Natural killer cell (primary cell): Measurements from ENCODE around the gene RTL1. TPM values are rescaled to one million over a fixed set of nuclear protein-coding genes. Genes with fewer than 3 reads are reported as not detected.

Source experiments
- ATAC-seq, 3 donors: fragments of 150-1000 bp in 2 of 3; fragments of 200-7000 bp in 1 of 3; cut with Tn5 transposase; 1 replicate in 1 of 3; 2 replicates in 2 of 3; pipeline ENCODE4 v1.10.0; 2021; ENCODE audit warnings: mild to moderate bottlenecking in 2 of 3, moderate library complexity in 2 of 3
- DNase-seq, 2 donors: peaks; one replicate each; pipeline versions ENCODE4 v3.0.0 to v3.0.0-alpha.2; 2013 to 2021; ENCODE audit warnings: mixed read lengths in 1 of 2
- H3K27ac ChIP-seq: one replicate; pipeline ENCODE4 v1.5.1; 2013; ENCODE audit warnings: mild to moderate bottlenecking, low read length
- H3K27me3 ChIP-seq: one replicate; pipeline ENCODE4 v1.6.1; 2013; ENCODE audit warnings: low read length; ENCODE audit not compliant: control insufficient read depth, insufficient read depth
- H3K36me3 ChIP-seq: one replicate; pipeline ENCODE4 v1.6.1; 2013; ENCODE audit warnings: low read length; ENCODE audit not compliant: control insufficient read depth, insufficient read depth
- H3K4me1 ChIP-seq: one replicate; pipeline ENCODE4 v1.6.1; 2013; ENCODE audit warnings: low read length; ENCODE audit not compliant: control insufficient read depth, insufficient read depth
- H3K4me3 ChIP-seq: one replicate; pipeline ENCODE4 v1.5.1; 2013; ENCODE audit warnings: low read length
- H3K9me3 ChIP-seq: one replicate; pipeline ENCODE4 v1.6.1; 2013; ENCODE audit warnings: low read length; ENCODE audit not compliant: control insufficient read depth, insufficient read depth
- H3K27ac Mint-ChIP-seq, 2 donors: one replicate each; pipeline ENCODE4 v1.8.0; 2022; ENCODE audit warnings: mild to moderate bottlenecking in 2 of 2, mixed read lengths in 2 of 2, moderate library complexity in 1 of 2
- H3K27me3 Mint-ChIP-seq, 2 donors: one replicate each; pipeline ENCODE4 v1.8.0; 2022; ENCODE audit warnings: low read depth in 2 of 2, mixed read lengths in 2 of 2
- H3K36me3 Mint-ChIP-seq: one replicate; pipeline ENCODE4 v1.8.0; 2022; ENCODE audit warnings: mixed read lengths
- H3K4me1 Mint-ChIP-seq, 2 donors: one replicate each; pipeline ENCODE4 v1.8.0; 2022; ENCODE audit warnings: mixed read lengths in 2 of 2
- H3K4me3 Mint-ChIP-seq: one replicate; pipeline ENCODE4 v1.8.0; 2022; ENCODE audit warnings: mild to moderate bottlenecking, moderate library complexity, mixed read lengths
- H3K9me3 Mint-ChIP-seq, 2 donors: one replicate each; pipeline ENCODE4 v1.8.0; 2022; ENCODE audit warnings: mixed read lengths in 2 of 2
- CTCF ChIP-seq: fragments of 200-600 bp; IDR thresholded peaks from one replicate; pipeline ENCODE4 v1.8.0; 2022; ENCODE audit warnings: antibody characterized with exemption
- WGBS: methylation state at CpG from one replicate; pipeline ENCODE4 v1.1.7; 2013; ENCODE audit warnings: missing lambda C conversion rate; ENCODE audit not compliant: insufficient coverage; 5-methylcytosine and 5-hydroxymethylcytosine counted together
- intact Hi-C: fragments of 100-400 bp; cut with micrococcal nuclease; formaldehyde crosslinking; loops from one replicate; pipeline ENCODE4 v1.14.2; 2022
- total RNA-seq, 4 donors: library from RNA; stranded (reverse); fragments of 120-200 nt in 1 of 4; gene quantifications; one replicate each; pipeline versions ENCODE4 v1.2.3 to v1.2.4, GENCODE V29; 2013 to 2022

RTL1 gene
- total RNA-seq, 3 donors from 2014 or later (not counting 1 experiment from before 2014, with no cell fraction given), result not detected

- no peaks in the 10 kb centered on the region for H3K9me3 ChIP-seq
- no peaks in the 10 kb centered on the region for H3K27me3 ChIP-seq
- Mint-ChIP-seq H3K36me3 (no peaks in the 10 kb centered on the region), H3K27ac (no peak overlapping the region), H3K27me3 (no peaks in the 10 kb centered on the region), H3K4me1 (no peaks in the 10 kb centered on the region), H3K9me3 (no peaks in the 10 kb centered on the region), H3K4me3 (no peak overlapping the region)
- no peak overlapping the region for H3K4me3 ChIP-seq
- no peak for TF ChIP-seq CTCF
- H3K27ac ChIP-seq, result no peak overlapping the region
- H3K4me1 ChIP-seq, result no peaks in the 10 kb centered on the region
- DNase-seq (no peak), ATAC-seq (no peak)
- intact Hi-C loops, result no loop called here
- WGBS, result 79% methylated on average over 8 of the region's 8 CpGs
- H3K36me3 ChIP-seq, result no peaks in the 10 kb centered on the region
Measured at GRCh38 chr14:100837805-100838350, 65.6 kb downstream of the RTL1 start.

GRCh38 chr14:100836941-100837804, 66.3 kb downstream of the RTL1 start:
- DNase-seq, result no peak
- intact Hi-C loops, result no loop called here
- no peak for TF ChIP-seq CTCF
- no peak for ATAC-seq
- WGBS, result 88% methylated on average over 26 of the region's 26 CpGs
- no peak overlapping the region for H3K4me3 ChIP-seq
- Mint-ChIP-seq H3K9me3 (no peaks in the 10 kb centered on the region), H3K4me1 (no peaks in the 10 kb centered on the region), H3K27me3 (no peaks in the 10 kb centered on the region), H3K4me3 (no peak overlapping the region), H3K36me3 (no peaks in the 10 kb centered on the region), H3K27ac (no peak overlapping the region)
- no peaks in the 10 kb centered on the region for H3K9me3 ChIP-seq
- H3K36me3 ChIP-seq, result no peaks in the 10 kb centered on the region
- H3K4me1 ChIP-seq, result no peaks in the 10 kb centered on the region
- no peak overlapping the region for H3K27ac ChIP-seq
- no peaks in the 10 kb centered on the region for H3K27me3 ChIP-seq

- no peak overlapping the region for H3K4me3 ChIP-seq
- H3K36me3 ChIP-seq, result no peaks in the 10 kb centered on the region
- no peak overlapping the region for H3K27ac ChIP-seq
- Mint-ChIP-seq H3K4me3 (no peak overlapping the region), H3K9me3 (no peaks in the 10 kb centered on the region), H3K4me1 (no peaks in the 10 kb centered on the region), H3K36me3 (no peaks in the 10 kb centered on the region), H3K27me3 (peaks cover 3 to 5% of the 10 kb centered on the region in 2 donors), H3K27ac (no peak overlapping the region)
- WGBS, result 93% methylated on average over 12 of the region's 12 CpGs
- no peaks in the 10 kb centered on the region for H3K4me1 ChIP-seq
- no peak for DNase-seq
- intact Hi-C loops, result no loop called here
- no peaks in the 10 kb centered on the region for H3K27me3 ChIP-seq
- ATAC-seq, result no peak
- TF ChIP-seq CTCF, result no peak
- H3K9me3 ChIP-seq, result no peaks in the 10 kb centered on the region
Measured at GRCh38 chr14:100836311-100836805, 67.2 kb downstream of the RTL1 start.
